ENCODE results near the gene ATP13A1. TPM values are rescaled to one million over a fixed set of nuclear protein-coding genes. Genes with fewer than 3 reads are reported as not detected.

ATP13A1 gene
- total and polyA plus RNA-seq, 2 donors (not counting 3 experiments of a cell fraction or from before 2014, with no cell fraction given) = 36.9 to 48.7 TPM

GRCh38 chr19:19637523-19638251 is 25.8 kb downstream of the ATP13A1 start:
- no peak overlapping the region for H3K9ac ChIP-seq (replicated peaks; ENCODE audit: extremely low read depth, insufficient read depth, low read length)
- no peaks in the 10 kb centered on the region for H3K27me3 ChIP-seq (ENCODE audit: control insufficient read depth in 2 of 2, insufficient read depth in 2 of 2, low read length in 2 of 2)
- H3K36me3 ChIP-seq (ENCODE audit: control insufficient read depth in 2 of 2, extremely low read depth in 1 of 2, insufficient read depth in 2 of 2, low read length in 2 of 2) = peaks cover 3 to 21% of the 10 kb centered on the region in 2 experiments
- no peaks in the 10 kb centered on the region for H4K20me1 ChIP-seq (replicated peaks; ENCODE audit: control insufficient read depth, extremely low read depth, insufficient read depth, low read length)
- no peaks in the 10 kb centered on the region for H3K9me1 ChIP-seq (replicated peaks; ENCODE audit: control insufficient read depth, extremely low read depth, insufficient read depth, low read length)
- ChIA-PET CTCF (no interaction called here), POLR2A (no interaction called here)
- H3K27ac ChIP-seq (ENCODE audit: insufficient read depth, low read depth, low read length) = no peak overlapping the region
- no peaks in the 10 kb centered on the region for H3K9me3 ChIP-seq (replicated peaks; ENCODE audit: control insufficient read depth, insufficient read depth, low read length)
- no peaks in the 10 kb centered on the region for H3K79me2 ChIP-seq (ENCODE audit: control insufficient read depth, insufficient read depth, low read length)
- DNase-seq (ENCODE audit: low read depth, low spot score) (no peak), FAIRE-seq (no peak)
- peaks cover 2% of the 10 kb centered on the region for H3K4me1 ChIP-seq (ENCODE audit: control insufficient read depth, extremely low read depth, insufficient read depth, low read length)
- no peak overlapping the region for H3K4me2 ChIP-seq (ENCODE audit: insufficient read depth, low read length)
- TF ChIP-seq CTCF (IDR thresholded peaks at IDR 0.05; ENCODE audit: extremely low read depth in 1 of 2, insufficient read depth in 1 of 2, low read depth in 1 of 2, low read length in 2 of 2) (no peak), FOS (IDR thresholded peaks at IDR 0.05; ENCODE audit: borderline replicate concordance, insufficient read depth, low read length) (no peak), POLR2A (IDR thresholded peaks at IDR 0.05; ENCODE audit: low read depth, low read length) (no peak), MAX (IDR thresholded peaks at IDR 0.05; ENCODE audit: insufficient read depth, insufficient read length) (no peak), MYC (IDR thresholded peaks at IDR 0.05; ENCODE audit: low read depth, low read length) (no peak), EZH2 (IDR thresholded peaks at IDR 0.05; ENCODE audit: borderline replicate concordance, low read depth, low read length, severe bottlenecking) (no peak), JUN (IDR thresholded peaks at IDR 0.05; ENCODE audit: borderline replicate concordance, insufficient read depth, insufficient read length, low read depth) (no peak), POLR2AphosphoS5 (IDR thresholded peaks at IDR 0.05; ENCODE audit: insufficient read depth, low read depth, low read length) (no peak), GATA2 (IDR thresholded peaks at IDR 0.05; ENCODE audit: insufficient read depth, insufficient read length, low read depth, low read length) (no peak)
- dilution Hi-C loops (cut with MboI; ENCODE audit: extremely low pct_ligation_motif_present, low sequenced_read_pairs) = no loop called here
- H3K4me3 ChIP-seq (replicated peaks in 1 of 3; ENCODE audit: insufficient read depth in 1 of 3, low read depth in 1 of 3, low read length in 3 of 3) = no peak overlapping the region
- intact Hi-C loops (cut with micrococcal nuclease) = no loop called here
- no peak overlapping the region for H2AFZ ChIP-seq (ENCODE audit: low read depth, low read length)
- no TSS peak for BruUV-seq (replicated peaks)
